ENCODE results near the gene GADL1. TPM values are rescaled to one million over a fixed set of nuclear protein-coding genes. Genes with fewer than 3 reads are reported as not detected.

GADL1 gene
- total RNA-seq, 1 experiment from 2014 or later: 0.09 TPM

GRCh38 chr3:30913176-30913575, 18.7 kb upstream of the GADL1 start:
- Histone ChIP-seq H2BK120ac (ENCODE audit: low read depth, low read length, poor library complexity, severe bottlenecking) (no peak overlapping the region), H3K4me2 (ENCODE audit: insufficient read depth, insufficient read length, low read length) (no peak overlapping the region), H3K4me1 (ENCODE audit: insufficient read depth, low read length) (no peaks in the 10 kb centered on the region; the same call in 1 of the 2 replicates), H3K23me2 (ENCODE audit: insufficient read length, low read depth, low read length, poor library complexity, severe bottlenecking) (no peaks in the 10 kb centered on the region), H2BK5ac (ENCODE audit: insufficient read length, low read length) (no peak overlapping the region), H4K5ac (ENCODE audit: insufficient read length, low read depth, low read length) (no peak overlapping the region), H3K9me3 (ENCODE audit: control insufficient read depth, low read depth, low read length) (no peaks in the 10 kb centered on the region), H4K20me1 (ENCODE audit: control insufficient read depth, insufficient read depth, insufficient read length) (no peaks in the 10 kb centered on the region), H3K18ac (ENCODE audit: insufficient read length, low read depth, low read length) (no peak overlapping the region), H2BK12ac (ENCODE audit: insufficient read length, low read depth, low read length) (no peak overlapping the region), H3K56ac (ENCODE audit: insufficient read length, low read depth, low read length) (no peak overlapping the region), H2AK5ac (ENCODE audit: insufficient read length, low read length) (no peak overlapping the region), H4K91ac (ENCODE audit: insufficient read length, low read depth, low read length) (no peak overlapping the region), H2BK20ac (ENCODE audit: low read depth, low read length, poor library complexity, severe bottlenecking) (no peak overlapping the region), H3K27ac (ENCODE audit: insufficient read length, low read depth, low read length) (no peak overlapping the region), H2BK15ac (ENCODE audit: low read depth, low read length) (no peak overlapping the region), H4K8ac (replicated peaks; ENCODE audit: insufficient read length, low read depth, low read length) (no peak overlapping the region), H3K9ac (ENCODE audit: extremely low read depth, insufficient read length, low read length) (no peak overlapping the region), H3K4ac (ENCODE audit: low read depth, low read length) (no peak overlapping the region), H3T11ph (ENCODE audit: low read length) (no peak overlapping the region), H3K27me3 (ENCODE audit: insufficient read depth, low read length) (no peaks in the 10 kb centered on the region), H3K79me1 (ENCODE audit: insufficient read depth, low read depth, low read length, poor library complexity, severe bottlenecking) (no peaks in the 10 kb centered on the region), H3K23ac (ENCODE audit: insufficient read length, low read depth, low read length) (no peak overlapping the region), H3K79me2 (ENCODE audit: insufficient read depth, low read length) (no peaks in the 10 kb centered on the region), H2AFZ (ENCODE audit: low read length) (no peak overlapping the region), H3K14ac (ENCODE audit: insufficient read depth, low read length) (no peak overlapping the region)
- no peak overlapping the region for H3K4me3 Mint-ChIP-seq
- no peak for TF ChIP-seq CTCF (conservative IDR thresholded peaks at IDR 0.05)
- no peaks in the 10 kb centered on the region for H3K36me3 Mint-ChIP-seq (ENCODE audit: insufficient read depth in 1 of 3, low read depth in 3 of 3)
- H3K4me1 Mint-ChIP-seq: peaks cover 21 to 29% of the 10 kb centered on the region in 2 experiments
- H3K27ac Mint-ChIP-seq: no peak overlapping the region
- peaks cover 5% of the 10 kb centered on the region; the same call in 1 of the 2 replicates for H3K27me3 Mint-ChIP-seq (ENCODE audit: low read depth)
- no peak for DNase-seq
- no peaks in the 10 kb centered on the region for H3K9me3 Mint-ChIP-seq
- no CpG with 5 or more reads among the region's 4 CpGs for WGBS (ENCODE audit: extremely low coverage, insufficient read length, low lambda C conversion rate)

All from H9 (cell line).